Measurements from ENCODE around the gene JAZF1. TPM values are rescaled to one million over a fixed set of nuclear protein-coding genes. Genes with fewer than 3 reads are reported as not detected.

Gene JAZF1
- total RNA-seq, 2 experiments from 2014 or later, result 2.8 to 3.3 TPM

- Mint-ChIP-seq H3K27me3 (ENCODE audit: low read depth) (no peaks in the 10 kb centered on the region), H3K9me3 (ENCODE audit: insufficient read depth) (no peaks in the 10 kb centered on the region), H3K36me3 (ENCODE audit: low read depth) (no peaks in the 10 kb centered on the region), H3K4me3 (no peak overlapping the region), H3K27ac (no peak overlapping the region), H3K4me1 (ENCODE audit: low read depth) (peaks cover 5% of the 10 kb centered on the region)
- no peak for ATAC-seq
- DNase-seq, result no peak
- CTCF ChIA-PET, result interaction anchor here (1.8 to 2.1 kb wide), 2 partner anchors 33 to 49 kb away, joined by 5 read pairs; no protein-coding TSS in a partner anchor
- POLR2A ChIA-PET, result no interaction called here
These were observed 54.1 kb downstream of the JAZF1 start for GRCh38 chr7:28126410-28127041.

- ATAC-seq (no peak), DNase-seq (no peak)
- Mint-ChIP-seq H3K27me3 (ENCODE audit: low read depth) (no peaks in the 10 kb centered on the region), H3K9me3 (ENCODE audit: insufficient read depth) (no peaks in the 10 kb centered on the region), H3K36me3 (ENCODE audit: low read depth) (no peaks in the 10 kb centered on the region), H3K4me1 (ENCODE audit: low read depth) (peaks cover 5% of the 10 kb centered on the region), H3K4me3 (no peak overlapping the region), H3K27ac (no peak overlapping the region)
- POLR2A ChIA-PET, result no interaction called here
- CTCF ChIA-PET, result interaction anchor here (1.8 to 2.1 kb wide), 2 partner anchors 32 to 48 kb away, joined by 5 read pairs; no protein-coding TSS in a partner anchor
These were observed 54.9 kb downstream of the JAZF1 start for GRCh38 chr7:28125431-28126409.

GRCh38 chr7:28124413-28124812, 56.2 kb downstream of the JAZF1 start:
- Mint-ChIP-seq H3K4me3 (no peak overlapping the region), H3K36me3 (ENCODE audit: low read depth) (no peaks in the 10 kb centered on the region), H3K4me1 (ENCODE audit: low read depth) (peaks cover 7% of the 10 kb centered on the region), H3K9me3 (ENCODE audit: insufficient read depth) (no peaks in the 10 kb centered on the region), H3K27ac (no peak overlapping the region), H3K27me3 (ENCODE audit: low read depth) (no peaks in the 10 kb centered on the region)
- ATAC-seq (no peak), DNase-seq (no peak)
- CTCF ChIA-PET, result no interaction called here
- POLR2A ChIA-PET, result no interaction called here

- Mint-ChIP-seq H3K9me3 (ENCODE audit: insufficient read depth) (no peaks in the 10 kb centered on the region), H3K27ac (no peak overlapping the region), H3K4me1 (ENCODE audit: low read depth) (peaks cover 7% of the 10 kb centered on the region), H3K4me3 (no peak overlapping the region), H3K36me3 (ENCODE audit: low read depth) (no peaks in the 10 kb centered on the region), H3K27me3 (ENCODE audit: low read depth) (no peaks in the 10 kb centered on the region)
- DNase-seq (no peak), ATAC-seq (no peak)
- ChIA-PET POLR2A (no interaction called here), CTCF (interaction anchor here (1.5 kb wide), 1 partner anchor 10 kb away, joined by 4 read pairs; no protein-coding TSS in a partner anchor)
These were observed 56.8 kb downstream of the JAZF1 start for GRCh38 chr7:28123752-28124151.

GRCh38 chr7:28121496-28121895, 59.1 kb downstream of the JAZF1 start:
- ATAC-seq (no peak), DNase-seq (no peak)
- CTCF ChIA-PET, result no interaction called here
- Mint-ChIP-seq H3K4me3 (no peak overlapping the region), H3K9me3 (ENCODE audit: insufficient read depth) (no peaks in the 10 kb centered on the region), H3K36me3 (ENCODE audit: low read depth) (no peaks in the 10 kb centered on the region), H3K27me3 (ENCODE audit: low read depth) (no peaks in the 10 kb centered on the region), H3K4me1 (ENCODE audit: low read depth) (peaks cover 7% of the 10 kb centered on the region), H3K27ac (no peak overlapping the region)
- POLR2A ChIA-PET, result no interaction called here

- no peak for DNase-seq
- ChIA-PET CTCF (no interaction called here), POLR2A (no interaction called here)
- Mint-ChIP-seq H3K27ac (no peak overlapping the region), H3K36me3 (ENCODE audit: low read depth) (no peaks in the 10 kb centered on the region), H3K4me1 (ENCODE audit: low read depth) (peaks cover 2% of the 10 kb centered on the region), H3K4me3 (no peak overlapping the region), H3K9me3 (ENCODE audit: insufficient read depth) (no peaks in the 10 kb centered on the region), H3K27me3 (ENCODE audit: low read depth) (no peaks in the 10 kb centered on the region)
- no peak for ATAC-seq
These were observed 64.6 kb downstream of the JAZF1 start for GRCh38 chr7:28116041-28116440.

GRCh38 chr7:28115261-28115660, 65.3 kb downstream of the JAZF1 start:
- Mint-ChIP-seq H3K27ac (no peak overlapping the region), H3K36me3 (ENCODE audit: low read depth) (no peaks in the 10 kb centered on the region), H3K9me3 (ENCODE audit: insufficient read depth) (no peaks in the 10 kb centered on the region), H3K4me3 (no peak overlapping the region), H3K27me3 (ENCODE audit: low read depth) (no peaks in the 10 kb centered on the region), H3K4me1 (ENCODE audit: low read depth) (peaks cover 2% of the 10 kb centered on the region)
- CTCF ChIA-PET, result no interaction called here
- no peak for DNase-seq
- no peak for ATAC-seq
- POLR2A ChIA-PET, result no interaction called here

- Mint-ChIP-seq H3K9me3 (ENCODE audit: insufficient read depth) (no peaks in the 10 kb centered on the region), H3K4me3 (no peak overlapping the region), H3K4me1 (ENCODE audit: low read depth) (no peaks in the 10 kb centered on the region), H3K27ac (no peak overlapping the region), H3K27me3 (ENCODE audit: low read depth) (no peaks in the 10 kb centered on the region), H3K36me3 (ENCODE audit: low read depth) (no peaks in the 10 kb centered on the region)
- DNase-seq, result no peak
- ATAC-seq, result no peak
- POLR2A ChIA-PET, result no interaction called here
- CTCF ChIA-PET, result interaction anchor here (0.8 to 2.1 kb wide), 3 partner anchors 9 to 36 kb away, joined by 3 to 7 read pairs (median 4); no protein-coding TSS in a partner anchor
These were observed 66.5 kb downstream of the JAZF1 start for GRCh38 chr7:28114056-28114455.

GRCh38 chr7:28112883-28113540, 67.6 kb downstream of the JAZF1 start:
- no peaks in the 10 kb centered on the region for H3K4me1 Mint-ChIP-seq (ENCODE audit: low read depth)
- ChIA-PET POLR2A (no interaction called here), CTCF (interaction anchor here (1.4 to 2.1 kb wide), 2 partner anchors 10 to 19 kb away, joined by 4 to 7 read pairs; no protein-coding TSS in a partner anchor)
- no peaks in the 10 kb centered on the region for H3K27me3 Mint-ChIP-seq (ENCODE audit: low read depth)
- no peaks in the 10 kb centered on the region for H3K36me3 Mint-ChIP-seq (ENCODE audit: low read depth)
- H3K4me3 Mint-ChIP-seq, result no peak overlapping the region
- no peaks in the 10 kb centered on the region for H3K9me3 Mint-ChIP-seq (ENCODE audit: insufficient read depth)
- ATAC-seq (no peak), DNase-seq (no peak)
- no peak overlapping the region for H3K27ac Mint-ChIP-seq

GRCh38 chr7:28112467-28112866, 68.1 kb downstream of the JAZF1 start:
- no peak for ATAC-seq
- no peaks in the 10 kb centered on the region for H3K9me3 Mint-ChIP-seq (ENCODE audit: insufficient read depth)
- H3K4me3 Mint-ChIP-seq, result no peak overlapping the region
- H3K4me1 Mint-ChIP-seq (ENCODE audit: low read depth), result no peaks in the 10 kb centered on the region
- H3K36me3 Mint-ChIP-seq (ENCODE audit: low read depth), result no peaks in the 10 kb centered on the region
- no peak overlapping the region for H3K27ac Mint-ChIP-seq
- no peak for DNase-seq
- CTCF ChIA-PET, result interaction anchor here (2.1 kb wide), 1 partner anchor 19 kb away, joined by 7 read pairs; no protein-coding TSS in a partner anchor
- H3K27me3 Mint-ChIP-seq (ENCODE audit: low read depth), result no peaks in the 10 kb centered on the region
- POLR2A ChIA-PET, result no interaction called here

GRCh38 chr7:28112012-28112411, 68.6 kb downstream of the JAZF1 start:
- ChIA-PET POLR2A (no interaction called here), CTCF (interaction anchor here (2.1 kb wide), 1 partner anchor 18 kb away, joined by 7 read pairs; no protein-coding TSS in a partner anchor)
- no peaks in the 10 kb centered on the region for H3K27me3 Mint-ChIP-seq (ENCODE audit: low read depth)
- H3K9me3 Mint-ChIP-seq (ENCODE audit: insufficient read depth), result no peaks in the 10 kb centered on the region
- no peak for ATAC-seq
- no peak overlapping the region for H3K27ac Mint-ChIP-seq
- DNase-seq, result no peak
- H3K36me3 Mint-ChIP-seq (ENCODE audit: low read depth), result no peaks in the 10 kb centered on the region
- H3K4me3 Mint-ChIP-seq, result no peak overlapping the region
- H3K4me1 Mint-ChIP-seq (ENCODE audit: low read depth), result no peaks in the 10 kb centered on the region
